Measurements from ENCODE around the gene CHCHD3.

Gene CHCHD3

DNA sequence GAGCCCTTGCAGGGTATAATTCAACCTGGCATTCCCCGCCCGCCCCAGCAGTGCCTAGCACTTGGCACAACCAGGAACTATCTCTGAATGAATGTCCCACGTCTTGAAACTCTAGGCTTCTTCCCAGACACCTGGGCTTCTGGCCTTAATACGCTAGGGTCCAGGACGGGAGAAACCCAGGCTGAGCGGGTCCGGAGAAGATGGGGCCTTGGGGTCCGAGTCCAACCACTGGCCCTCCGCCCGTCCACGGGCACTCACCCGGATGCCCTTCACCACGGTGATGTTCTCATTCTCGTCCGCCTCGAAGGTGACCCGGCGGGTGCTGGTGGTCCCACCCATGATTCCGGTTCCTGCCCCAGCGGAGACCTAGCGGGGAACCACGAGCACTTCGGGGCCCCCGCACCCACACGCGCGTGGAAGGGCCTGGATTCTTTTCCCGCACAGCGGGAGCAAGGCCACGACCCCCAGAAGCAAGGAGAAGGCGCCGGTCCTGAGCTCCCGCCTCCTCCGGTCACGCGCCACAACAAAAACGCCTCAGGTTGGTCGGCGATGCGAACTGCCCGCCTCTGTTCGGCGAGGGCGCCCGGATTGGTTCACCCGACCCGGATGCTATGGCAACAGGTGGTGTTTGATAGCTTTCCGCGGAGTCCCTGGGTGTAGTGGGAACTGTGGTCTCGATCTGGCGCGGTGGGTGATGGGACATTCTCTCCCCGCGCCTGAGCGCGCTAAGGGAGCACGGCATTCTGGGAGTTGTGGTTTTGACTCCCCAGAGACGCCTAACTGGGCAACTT lies at the start of gene CHCHD3:
Gene CHCHD3, minus strand, starts transcription at position 492 of the 791 bp plus-strand sequence. Its CDS starts 153 bp downstream, at position 339.
- peak; percentile 97 for DNase-seq (ENCODE audit: low spot score)

DNA sequence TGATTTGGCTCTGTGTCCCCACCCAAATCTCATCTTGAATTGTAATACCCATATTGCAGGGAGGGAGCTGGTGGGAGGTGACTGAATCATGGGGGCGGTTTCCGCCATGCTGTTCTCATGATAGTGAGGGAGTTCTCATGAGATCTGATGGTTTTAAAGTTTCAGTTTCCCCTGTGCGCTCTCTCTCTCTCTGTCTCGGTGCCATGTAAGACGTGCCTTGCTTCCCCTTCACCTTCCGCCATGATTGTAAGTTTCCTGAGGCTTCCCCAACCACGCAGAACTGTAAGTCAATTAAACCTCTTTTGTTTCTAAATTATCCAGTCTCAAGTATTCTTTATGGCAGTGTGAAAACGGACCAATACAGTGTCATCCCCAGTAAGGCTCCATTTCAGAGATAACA lies 48.3 kb upstream of the CHCHD3 start:
- DNase-seq (ENCODE audit: low spot score) = no peak

DNA sequence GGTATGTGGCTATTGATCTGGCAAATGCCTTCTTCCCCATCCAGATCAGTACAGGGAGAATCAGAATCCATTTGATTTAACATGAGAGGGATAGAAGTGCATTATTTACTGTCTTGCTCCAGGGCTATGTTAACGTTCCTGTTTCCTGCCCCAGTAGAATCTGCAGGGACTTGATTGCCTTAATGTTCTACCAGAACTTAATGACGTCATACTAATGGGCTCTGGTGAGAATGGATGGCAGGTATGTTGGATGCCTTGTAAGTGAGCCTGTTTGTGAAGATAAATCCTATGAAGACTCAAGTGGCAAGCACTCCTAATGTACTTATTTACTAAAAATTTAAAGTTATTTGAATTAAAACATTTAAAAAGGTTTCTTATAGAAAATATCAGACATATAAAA lies 44.5 kb upstream of the CHCHD3 start:
- DNase-seq (ENCODE audit: low spot score) = no peak

DNA sequence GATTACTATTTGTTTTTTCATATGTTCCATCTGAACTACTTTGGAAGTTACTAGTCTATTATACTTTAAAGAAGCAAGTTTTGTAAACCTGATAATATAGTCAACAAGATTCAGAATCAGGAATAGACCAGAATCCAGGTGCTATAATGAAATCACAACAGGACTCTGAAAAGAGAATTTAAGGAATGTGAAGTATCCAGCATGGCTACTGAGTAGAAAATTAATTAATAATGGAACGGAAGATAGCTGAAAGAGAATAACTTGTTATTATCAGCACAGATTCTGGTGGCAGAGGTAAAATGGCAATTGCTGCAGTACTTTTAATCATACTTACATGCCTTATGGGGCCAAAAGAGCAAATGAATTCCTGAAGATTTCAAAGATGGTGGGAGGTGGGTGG lies 43.1 kb upstream of the CHCHD3 start:
- no peak for DNase-seq (ENCODE audit: low spot score)

DNA sequence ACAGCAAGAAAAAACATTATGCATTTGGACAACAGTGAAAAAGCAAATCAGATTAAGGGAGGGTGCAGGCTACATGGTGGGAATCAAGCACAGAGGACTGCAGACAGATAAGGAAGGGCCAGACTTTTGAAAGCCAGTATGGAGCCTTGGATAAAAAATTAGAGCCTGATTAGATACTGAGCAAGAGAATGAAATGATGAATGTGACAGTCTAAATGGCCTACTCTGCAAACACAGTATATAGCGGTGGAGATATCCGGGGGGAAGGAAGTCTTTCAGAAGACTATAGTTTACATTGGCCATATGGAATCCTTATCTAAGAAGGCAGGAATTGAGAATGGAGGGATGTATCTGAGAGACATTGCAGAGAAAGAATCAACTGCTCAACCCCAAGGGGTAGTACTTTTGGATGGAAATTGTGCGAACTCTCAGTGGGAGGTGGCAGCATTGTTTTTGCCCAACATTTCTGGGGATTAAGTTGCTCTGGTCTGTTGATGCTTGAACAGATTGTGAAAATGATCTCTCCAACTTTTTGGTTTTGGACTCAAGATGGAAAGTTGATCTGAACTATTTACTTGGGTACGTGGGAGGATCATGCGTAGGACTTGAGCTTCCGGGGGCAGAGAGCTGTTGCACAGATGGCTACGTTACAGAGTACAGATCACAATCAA lies 39.4 kb upstream of the CHCHD3 start:
- DNase-seq (ENCODE audit: low spot score) = no peak

DNA sequence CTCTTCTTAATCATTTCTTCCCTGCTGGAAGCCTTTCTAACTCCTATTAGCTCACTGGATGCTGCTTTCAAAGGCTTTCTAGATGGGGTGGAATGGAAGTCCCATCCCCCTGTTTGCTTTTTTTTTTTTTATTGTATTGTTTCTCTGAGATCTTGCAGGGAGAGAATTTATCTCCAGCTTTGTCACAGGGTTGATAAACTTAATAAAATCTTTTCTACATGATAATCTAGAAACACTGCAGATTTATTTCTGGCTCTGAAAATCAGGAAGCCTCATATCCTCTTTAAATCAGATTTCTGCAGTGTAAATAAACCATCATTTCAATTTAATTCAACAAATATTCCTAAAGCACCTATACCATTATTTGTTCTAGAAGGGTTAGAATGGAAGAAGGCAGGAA lies 37.2 kb upstream of the CHCHD3 start:
- no peak for DNase-seq (ENCODE audit: low spot score)

DNA sequence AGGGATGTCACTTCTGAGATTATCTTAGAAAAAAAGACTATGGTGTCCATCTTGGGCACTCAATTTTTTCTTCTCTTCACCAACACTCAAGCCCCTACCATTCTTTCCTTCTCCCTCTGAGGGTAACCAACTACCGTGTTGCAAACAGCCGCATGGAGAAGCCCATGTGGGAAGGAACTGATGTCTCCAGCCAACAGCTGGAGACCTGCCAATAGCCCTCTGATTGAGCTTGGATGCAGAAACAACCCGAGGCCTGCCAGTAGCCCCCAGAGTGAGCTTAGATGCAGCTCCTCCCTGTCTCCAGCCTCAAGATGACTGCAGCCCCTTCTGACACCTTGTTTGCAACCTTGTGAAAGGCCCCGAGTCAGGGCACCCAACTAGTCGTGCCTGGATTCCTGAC lies 36.4 kb upstream of the CHCHD3 start:
- DNase-seq (ENCODE audit: low spot score) = no peak

DNA sequence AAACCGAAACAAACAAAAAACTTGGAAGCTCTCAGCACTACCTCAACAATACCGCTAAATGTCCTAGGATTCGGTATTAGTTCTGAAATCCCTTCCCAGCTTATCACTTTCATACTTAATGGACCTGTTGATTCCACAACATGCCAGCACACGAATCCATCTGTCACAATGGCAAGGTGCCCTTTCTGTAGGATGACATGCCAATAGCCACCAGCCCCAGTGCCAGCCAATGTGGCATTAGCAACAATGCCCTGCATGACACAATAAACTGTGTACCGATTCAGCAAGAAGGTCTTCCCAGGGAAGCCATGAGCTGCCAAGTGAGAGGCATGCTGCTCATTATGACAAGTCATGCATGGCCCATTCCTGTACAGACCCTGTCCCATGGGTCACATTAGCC lies 35.6 kb upstream of the CHCHD3 start:
- DNase-seq (ENCODE audit: low spot score) = no peak

DNA sequence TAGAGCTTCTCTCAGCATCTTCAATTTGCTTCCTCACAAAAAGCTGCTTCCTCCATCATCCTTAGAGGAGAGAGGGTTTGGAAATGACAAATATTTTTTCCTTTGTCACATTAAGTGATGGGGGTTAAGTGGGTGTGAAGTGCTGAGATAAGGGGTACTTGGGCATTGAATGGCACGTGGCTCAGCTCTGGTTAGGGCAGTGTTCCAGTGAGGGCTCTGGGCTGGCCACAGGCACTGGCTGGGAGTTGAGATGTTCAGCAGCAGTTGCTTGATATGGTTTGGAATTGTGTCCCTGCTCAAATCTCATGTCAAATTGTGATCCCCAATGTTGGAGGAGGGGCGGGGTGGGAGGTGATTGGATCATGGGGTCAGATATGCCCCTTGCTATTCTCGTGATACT lies 33.7 kb upstream of the CHCHD3 start:
- no peak for DNase-seq (ENCODE audit: low spot score)

DNA sequence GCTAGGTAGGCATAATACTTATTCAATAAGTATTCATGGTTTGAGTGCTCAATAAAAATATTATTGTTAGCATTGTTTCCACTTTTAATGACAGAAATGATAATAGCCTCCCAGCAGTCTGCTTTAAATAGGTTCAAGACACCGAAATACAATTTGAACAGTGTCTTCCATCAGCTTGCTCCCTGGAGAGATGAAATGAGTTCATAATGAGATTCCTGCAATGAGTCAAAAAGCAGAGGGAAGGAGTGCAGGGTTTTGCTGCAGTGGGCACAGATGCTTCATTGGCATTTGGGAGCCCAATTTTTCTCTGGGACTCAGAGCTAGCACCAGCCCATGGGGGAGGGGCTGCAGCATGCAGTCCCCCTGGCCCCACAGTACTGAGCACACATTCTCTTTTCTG lies 32.6 kb upstream of the CHCHD3 start:
- no peak for DNase-seq (ENCODE audit: low spot score)

DNA sequence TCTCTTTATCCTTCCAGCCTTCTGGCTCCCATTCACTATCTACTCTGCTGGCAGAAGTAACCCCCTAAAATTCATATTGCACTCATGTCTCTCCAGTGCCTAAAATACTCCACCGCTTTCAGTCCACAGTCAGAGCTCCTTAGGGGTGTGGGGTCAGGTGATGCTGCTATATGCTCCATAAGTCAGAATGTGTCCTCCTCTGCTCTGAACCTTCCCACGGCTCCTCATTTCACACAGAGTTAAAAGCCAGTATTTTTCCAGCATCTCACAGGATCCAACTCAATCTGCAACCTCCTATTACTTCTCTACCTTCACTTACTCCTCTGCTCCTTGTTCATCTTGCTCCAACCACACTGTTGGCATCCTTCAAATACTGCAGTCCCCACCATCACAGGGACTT lies 31.1 kb upstream of the CHCHD3 start:
- DNase-seq (ENCODE audit: low spot score) = no peak

DNA sequence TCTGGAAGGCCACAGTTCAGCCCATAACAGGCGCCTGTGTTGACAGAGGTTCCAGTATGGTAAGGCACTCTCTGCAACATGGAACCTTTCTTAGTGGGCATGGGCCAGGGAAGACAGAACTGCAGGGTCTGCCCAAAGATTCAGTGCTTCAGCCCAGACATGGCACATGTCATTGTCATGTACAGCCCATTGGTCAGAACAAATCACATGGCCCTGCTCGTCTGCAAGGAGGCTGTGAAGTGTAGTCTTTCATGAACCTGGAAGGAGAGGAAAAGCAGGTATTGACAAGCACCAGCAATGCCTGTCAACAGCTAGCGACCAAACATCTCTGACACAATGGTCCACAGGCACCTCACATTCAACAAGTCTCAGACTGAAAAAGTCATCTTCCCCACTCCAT lies 30.4 kb upstream of the CHCHD3 start:
- DNase-seq (ENCODE audit: low spot score) = no peak

DNA sequence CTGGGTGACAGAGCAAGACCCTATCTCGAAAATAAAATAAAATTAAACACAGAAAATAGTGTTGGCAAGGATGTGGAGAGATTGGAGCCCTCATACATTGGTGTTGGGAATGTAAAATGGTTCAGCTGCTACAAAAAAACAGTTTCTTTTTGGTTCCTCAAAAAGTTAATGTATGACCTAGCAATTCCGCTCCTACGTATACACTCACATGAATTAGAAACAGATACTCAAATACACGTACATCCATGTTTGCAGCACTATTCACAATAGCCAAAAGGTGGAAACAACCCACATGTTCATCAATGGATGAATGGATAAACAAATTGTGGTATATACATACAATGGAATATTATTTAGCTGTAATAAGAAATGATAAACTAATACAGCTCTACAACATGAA lies 28.4 kb upstream of the CHCHD3 start:
- DNase-seq (ENCODE audit: low spot score) = no peak

DNA sequence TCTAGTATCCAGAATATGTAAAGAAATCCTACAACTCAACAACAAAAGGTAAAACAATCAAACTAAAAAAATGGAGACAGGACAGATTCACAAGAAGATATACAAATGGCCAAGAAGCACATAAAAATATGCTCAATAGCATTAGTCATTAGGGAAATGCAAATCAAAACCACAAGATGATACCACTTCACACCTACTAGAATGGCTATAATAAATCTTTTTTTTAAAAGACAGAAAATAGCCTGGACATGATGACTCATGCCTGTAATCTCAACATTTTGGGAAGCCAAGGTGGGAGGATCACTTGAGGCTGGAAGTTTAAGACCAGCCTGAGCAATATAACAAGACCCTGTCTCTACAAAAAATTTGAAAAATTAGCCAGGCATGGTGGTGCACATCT lies 27.9 kb upstream of the CHCHD3 start:
- no peak for DNase-seq (ENCODE audit: low spot score)

DNA sequence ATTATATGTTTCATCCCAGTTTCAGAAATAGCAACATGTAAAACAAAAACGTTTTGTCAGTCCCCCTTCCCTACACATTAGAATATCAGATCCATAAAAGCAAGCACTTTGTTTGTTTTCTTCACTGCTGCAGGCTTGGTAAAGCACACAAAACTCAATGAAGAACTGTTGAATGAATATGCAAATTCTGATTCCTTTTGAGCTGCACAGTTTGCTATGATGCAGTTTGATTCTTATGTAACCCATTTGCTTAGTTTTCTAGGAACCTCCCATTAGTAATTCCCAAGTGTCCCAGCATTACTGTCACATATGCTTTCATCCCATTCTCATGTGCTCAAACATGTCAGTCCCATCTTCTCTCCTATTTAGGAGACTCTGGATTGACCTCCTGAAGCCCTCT lies 26.1 kb upstream of the CHCHD3 start:
- no peak for DNase-seq (ENCODE audit: low spot score)

DNA sequence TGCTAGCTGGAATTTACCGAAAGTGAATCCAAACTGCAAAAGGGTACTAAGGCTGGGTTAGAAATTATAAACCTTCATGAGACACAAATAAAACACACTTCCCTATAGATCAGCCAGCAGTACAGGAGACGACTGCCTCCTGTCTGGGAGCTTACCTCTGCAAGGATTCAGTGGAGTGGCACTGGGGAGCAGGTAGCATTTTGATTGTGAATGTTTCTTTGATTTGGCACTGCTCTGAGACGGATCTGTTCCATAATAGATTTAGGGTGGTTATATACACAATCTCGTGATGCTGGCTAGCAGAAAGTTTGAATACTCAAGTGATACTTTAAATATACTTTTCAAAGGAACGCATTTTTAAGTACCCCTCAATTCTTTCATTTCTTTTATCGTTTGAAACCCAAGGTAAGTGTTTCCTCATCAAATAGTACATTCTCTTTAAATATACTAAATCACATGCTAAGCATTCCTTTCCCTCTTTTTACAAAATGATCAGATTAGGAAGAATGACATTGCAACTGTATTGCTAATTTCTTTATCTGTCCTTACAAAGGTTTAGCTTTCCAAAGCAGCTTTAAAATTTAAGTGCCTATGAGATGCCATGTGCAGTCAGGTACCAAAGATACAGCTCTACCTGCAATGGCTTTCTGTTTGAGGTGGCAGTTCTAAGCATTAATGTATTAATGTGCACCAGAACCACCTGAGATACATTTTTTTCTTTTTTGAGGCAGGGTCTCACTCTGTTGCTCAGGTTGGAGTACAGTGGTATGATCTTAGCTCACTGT lies 20.6 kb upstream of the CHCHD3 start:
- no peak for DNase-seq (ENCODE audit: low spot score)

DNA sequence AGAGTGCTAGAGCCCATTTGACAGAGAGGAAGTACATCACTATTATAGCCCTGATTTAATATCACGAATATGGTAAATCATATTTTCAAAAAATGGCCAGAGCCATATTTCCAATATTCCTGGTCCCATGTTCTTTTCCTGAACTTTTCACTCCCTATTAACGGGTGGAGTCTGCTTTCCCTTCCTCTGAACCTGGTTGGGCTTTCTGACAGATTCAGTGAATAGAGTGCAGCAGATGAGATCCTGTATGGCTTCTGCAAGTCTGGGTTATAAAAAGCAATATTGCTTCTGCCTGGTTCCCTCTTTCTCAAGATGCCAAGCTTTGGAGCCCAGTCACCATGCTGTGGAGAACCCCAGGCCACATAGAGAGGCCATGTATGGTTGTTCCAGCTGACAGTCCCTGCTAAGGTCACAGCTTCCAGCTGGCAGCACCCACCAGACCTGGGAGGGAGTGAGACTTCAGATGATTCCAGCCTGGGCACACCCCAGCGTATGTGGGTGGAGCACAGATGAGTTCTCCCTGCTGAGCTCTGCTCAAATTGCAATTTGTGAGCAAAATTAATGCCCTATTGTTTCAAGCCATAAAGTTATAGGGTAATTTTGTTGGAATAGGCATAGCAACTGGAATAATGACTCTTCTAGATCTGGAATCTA lies 17.9 kb upstream of the CHCHD3 start:
- no peak for DNase-seq (ENCODE audit: low spot score)

DNA sequence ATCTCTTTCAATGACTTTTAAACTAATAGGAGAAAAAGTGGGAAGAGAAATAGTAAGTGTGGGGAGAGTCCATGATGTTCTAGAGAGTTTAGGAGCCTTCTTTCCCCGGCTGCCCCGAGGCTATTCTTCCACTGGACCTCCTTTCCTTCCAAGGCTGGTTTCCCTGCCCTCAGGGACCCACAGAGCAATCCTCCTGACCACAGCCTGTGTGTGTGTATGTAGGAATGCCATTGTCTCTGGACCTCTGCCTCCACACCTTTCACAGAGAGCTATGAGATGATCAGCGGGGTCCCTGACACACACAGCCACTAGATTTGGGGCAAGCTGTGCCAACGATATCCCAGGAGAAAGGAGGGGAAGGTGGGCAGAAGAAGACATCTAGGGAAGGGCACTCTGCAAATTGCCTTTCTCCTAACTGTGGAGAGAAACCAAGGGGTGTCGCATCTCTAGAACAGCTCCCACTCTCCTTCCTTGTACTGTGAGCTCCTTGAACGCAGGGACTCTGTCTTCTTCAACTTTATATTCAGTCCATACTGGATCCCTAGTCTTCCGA lies 13.3 kb upstream of the CHCHD3 start:
- no peak for DNase-seq (ENCODE audit: low spot score)

DNA sequence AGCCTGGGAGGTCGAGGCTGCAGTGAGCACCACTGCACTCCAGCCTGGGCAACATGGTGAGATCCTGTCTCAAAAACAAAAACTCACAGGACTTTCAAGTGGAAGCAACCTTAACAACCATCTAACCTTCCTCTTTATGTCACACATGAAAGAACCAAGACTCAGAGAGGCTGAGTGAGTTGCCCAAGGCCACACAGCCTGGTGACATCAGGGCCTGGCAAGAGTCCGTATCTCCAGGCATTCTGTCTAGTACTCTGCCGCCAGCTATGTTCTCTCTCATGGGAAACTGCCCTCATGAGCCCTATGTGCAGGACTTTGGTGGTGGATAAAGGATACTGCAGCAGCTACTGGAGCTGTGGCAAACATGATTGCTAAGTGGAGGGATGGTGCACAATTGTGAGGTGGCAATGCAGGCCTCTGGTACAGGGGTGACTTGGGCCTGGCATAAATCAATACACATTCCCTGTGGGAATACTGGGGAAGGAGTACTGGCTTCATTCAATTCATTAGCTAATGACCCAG lies 10.1 kb upstream of the CHCHD3 start:
- DNase-seq (ENCODE audit: low spot score) = no peak

DNA sequence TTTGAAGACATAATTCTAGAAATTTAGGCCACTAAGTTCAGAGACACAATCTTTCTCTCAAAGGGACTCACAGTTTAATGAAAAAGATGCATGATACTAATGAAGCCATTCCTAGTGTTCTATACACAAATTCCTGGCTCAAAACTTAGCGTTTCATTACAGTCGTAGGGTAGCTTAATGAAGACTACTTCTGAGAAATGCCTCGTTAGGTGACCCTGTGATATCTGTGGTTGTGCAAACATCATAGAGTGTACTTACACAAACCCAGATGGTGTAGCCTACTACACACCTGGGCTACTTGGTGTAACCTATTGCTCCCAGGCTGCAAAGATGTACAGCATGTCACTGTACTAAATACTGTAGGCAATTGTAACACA lies 488 bp upstream of the CHCHD3 start:
- DNase-seq (ENCODE audit: low spot score) = no peak

DNA sequence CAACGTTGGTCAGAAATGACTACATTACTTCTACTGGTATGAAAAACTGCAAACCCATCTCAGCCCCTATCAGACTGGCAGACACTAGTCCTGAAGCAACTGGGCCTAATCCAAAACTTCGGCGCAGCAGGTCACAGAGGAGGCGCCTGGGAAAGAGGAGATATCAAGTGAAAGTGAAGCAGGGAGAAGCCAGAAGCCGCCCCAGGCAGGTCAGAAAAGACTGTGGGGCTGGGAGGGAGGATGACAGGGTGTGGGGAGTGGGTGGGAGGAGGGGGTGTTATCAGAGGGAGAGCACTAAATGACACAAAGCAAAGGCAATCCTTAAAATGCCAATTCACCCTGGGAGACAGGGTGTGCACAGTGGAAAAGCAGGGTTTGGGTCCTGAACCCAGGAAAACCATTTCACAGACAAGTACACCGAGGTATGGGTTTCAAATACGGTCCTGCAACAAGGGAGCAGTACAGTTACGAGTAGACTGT lies 731 bp downstream of the CHCHD3 start:
- DNase-seq (ENCODE audit: low spot score) = no peak

DNA sequence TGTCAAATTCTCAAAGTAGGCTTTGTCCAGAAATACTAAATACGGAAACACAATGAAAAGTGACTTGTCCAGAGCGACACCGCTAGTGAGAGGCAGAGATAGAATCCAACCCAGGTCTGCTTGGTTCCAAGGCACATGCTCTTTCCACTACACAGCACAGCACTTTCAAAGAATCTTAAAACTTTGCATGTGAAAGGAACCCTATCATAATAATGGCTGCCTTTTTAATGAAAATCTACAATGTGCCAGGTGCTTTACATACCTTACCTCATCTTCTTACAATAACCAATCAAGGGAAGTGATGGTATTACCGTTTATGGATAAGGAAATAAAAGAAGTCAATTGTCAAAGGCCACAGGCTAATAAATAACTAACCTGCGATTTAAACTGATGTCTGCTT lies 2.6 kb downstream of the CHCHD3 start:
- DNase-seq (ENCODE audit: low spot score) = no peak
